ENCODE measurements around the gene KAT14. TPM values are rescaled to one million over a fixed set of nuclear protein-coding genes. Genes with fewer than 3 reads are reported as not detected.

The KAT14 gene
- total RNA-seq, 1 experiment from 2014 or later, result 24.1 TPM

- Mint-ChIP-seq H3K27me3 (ENCODE audit: low read depth) (peaks cover 24% of the 10 kb centered on the region), H3K4me1 (peaks cover 4% of the 10 kb centered on the region; the same call in 1 of the 2 replicates), H3K27ac (no peak overlapping the region), H3K36me3 (no peaks in the 10 kb centered on the region), H3K4me3 (no peak overlapping the region), H3K9me3 (no peaks in the 10 kb centered on the region)
- ATAC-seq, result no peak
- DNase-seq (ENCODE audit: low spot score), result no peak
- CTCF ChIA-PET, result no interaction called here
- no peak for TF ChIP-seq ATF6 (CRISPR knock-in tag; IDR thresholded peaks at IDR 0.05)
- TF ChIP-seq E2F1 (CRISPR knock-in tag; IDR thresholded peaks at IDR 0.05), result no peak
- no peak for TF ChIP-seq ZNF219 (CRISPR knock-in tag; IDR thresholded peaks at IDR 0.05; ENCODE audit: borderline replicate concordance)
- no peak for TF ChIP-seq EMX1 (CRISPR knock-in tag; IDR thresholded peaks at IDR 0.05)
- TF ChIP-seq ZBTB21 (CRISPR knock-in tag; IDR thresholded peaks at IDR 0.05; ENCODE audit: borderline replicate concordance), result no peak
- no peak for TF ChIP-seq FOXJ3 (CRISPR knock-in tag; IDR thresholded peaks at IDR 0.05; ENCODE audit: borderline replicate concordance)
- no peak for TF ChIP-seq MYBL2 (CRISPR knock-in tag; IDR thresholded peaks at IDR 0.05)
- no peak for TF ChIP-seq HMGXB4 (CRISPR knock-in tag; IDR thresholded peaks at IDR 0.05)
- no peak for TF ChIP-seq E2F5 (CRISPR knock-in tag; IDR thresholded peaks at IDR 0.05)
- TF ChIP-seq ZBTB43 (CRISPR knock-in tag; IDR thresholded peaks at IDR 0.05), result no peak
- POLR2A ChIA-PET, result no interaction called here
These were observed 5.0 kb upstream of the KAT14 start for GRCh38 chr20:18132663-18133062.

GRCh38 chr20:18133962-18134361, 3.7 kb upstream of the KAT14 start:
- no peak for ATAC-seq
- ChIA-PET CTCF (no interaction called here), POLR2A (no interaction called here)
- peaks cover 9% of the 10 kb centered on the region for H3K4me1 Mint-ChIP-seq
- H3K27ac Mint-ChIP-seq, result no peak overlapping the region
- H3K27me3 Mint-ChIP-seq (ENCODE audit: low read depth), result peaks cover 20% of the 10 kb centered on the region
- no peak overlapping the region for H3K4me3 Mint-ChIP-seq
- no peaks in the 10 kb centered on the region for H3K9me3 Mint-ChIP-seq
- no peaks in the 10 kb centered on the region for H3K36me3 Mint-ChIP-seq
- DNase-seq (ENCODE audit: low spot score), result no peak
- TF ChIP-seq ZNF396 (CRISPR knock-in tag; IDR thresholded peaks at IDR 0.05; ENCODE audit: borderline replicate concordance) (no peak), SMAD4 (CRISPR knock-in tag; IDR thresholded peaks at IDR 0.05) (no peak), ZNF423 (CRISPR knock-in tag; IDR thresholded peaks at IDR 0.05) (no peak), ZNF532 (CRISPR knock-in tag; IDR thresholded peaks at IDR 0.05; ENCODE audit: borderline replicate concordance) (no peak), GABPB1 (CRISPR knock-in tag; IDR thresholded peaks at IDR 0.05) (no peak), FOXJ3 (CRISPR knock-in tag; IDR thresholded peaks at IDR 0.05; ENCODE audit: borderline replicate concordance) (no peak), ZNF425 (CRISPR knock-in tag; conservative IDR thresholded peaks at IDR 0.05) (no peak), NR2C2 (CRISPR knock-in tag; IDR thresholded peaks at IDR 0.05) (no peak), NR1H2 (CRISPR knock-in tag; IDR thresholded peaks at IDR 0.05) (no peak), E2F4 (CRISPR knock-in tag; IDR thresholded peaks at IDR 0.05; ENCODE audit: borderline replicate concordance, low read depth) (no peak), ATF1 (CRISPR knock-in tag; IDR thresholded peaks at IDR 0.05) (no peak), SOX15 (CRISPR knock-in tag; IDR thresholded peaks at IDR 0.05) (no peak)
